GM12801 (cell line): ENCODE results near the gene TTC7B.

Source experiments
- CTCF ChIP-seq: IDR thresholded peaks from one replicate; pipeline ENCODE4 v1.5.1; 2011; ENCODE audit warnings: control low read depth; ENCODE audit not compliant: insufficient read length; ENCODE audit errors: extremely low read depth

Gene TTC7B

GRCh38 chr14:90812109-90812508 lies 4.1 kb downstream of the TTC7B start:
- no peak for TF ChIP-seq CTCF

GRCh38 chr14:90811641-90812040 lies 4.6 kb downstream of the TTC7B start:
- TF ChIP-seq CTCF = no peak

- no peak for TF ChIP-seq CTCF
Observed at GRCh38 chr14:90810806-90811205, 5.4 kb downstream of the TTC7B start.

- no peak for TF ChIP-seq CTCF
Observed at GRCh38 chr14:90809530-90810312, 6.5 kb downstream of the TTC7B start.

- TF ChIP-seq CTCF = no peak
Observed at GRCh38 chr14:90808759-90809529, 7.3 kb downstream of the TTC7B start.

GRCh38 chr14:90807060-90807459 lies 9.2 kb downstream of the TTC7B start:
- TF ChIP-seq CTCF = no peak

- TF ChIP-seq CTCF = no peak
Observed at GRCh38 chr14:90805662-90806540, 10.3 kb downstream of the TTC7B start.
